Cerebellar cortex (tissue), 1 donor: ENCODE data around the gene CBLL1.

ENCODE experiments used
- DNase-seq: peaks from one replicate; pipeline ENCODE4 v3.0.0-alpha.2; 2015; ENCODE audit warnings: low spot score

Gene CBLL1

GRCh38 chr7:107810626-107811025 is 66.7 kb downstream of the CBLL1 start:
- no peak for DNase-seq
